ENCODE data around the gene TFF2. TPM values are rescaled to one million over a fixed set of nuclear protein-coding genes. Genes with fewer than 3 reads are reported as not detected.

TFF2 gene
- polyA plus RNA-seq, 1 donor (not counting 4 experiments of a cell fraction or from before 2014, with no cell fraction given) = not detected

GRCh38 chr21:42362700-42363099 lies 11.9 kb upstream of the TFF2 start:
- Histone ChIP-seq H4K20me1 (ENCODE audit: control insufficient read depth, extremely low read depth, insufficient read depth, low read length) (no peaks in the 10 kb centered on the region), H3K79me2 (ENCODE audit: control insufficient read depth, insufficient read depth, low read length) (no peaks in the 10 kb centered on the region), H3K27me3 (ENCODE audit: control insufficient read depth, extremely low read depth, insufficient read depth, low read length) (no peaks in the 10 kb centered on the region), H3K9me1 (ENCODE audit: control insufficient read depth, extremely low read depth, insufficient read depth, low read length) (no peaks in the 10 kb centered on the region), H2AFZ (ENCODE audit: control insufficient read depth, low read length) (no peak overlapping the region), H3K9ac (ENCODE audit: control insufficient read depth, extremely low read depth, insufficient read depth, low read length) (no peak overlapping the region), H3K27ac (ENCODE audit: control insufficient read depth, insufficient read depth, low read length) (no peak overlapping the region), H3K36me3 (ENCODE audit: control insufficient read depth in 2 of 2, extremely low read depth in 1 of 2, insufficient read depth in 2 of 2, low read length in 2 of 2) (no peaks in the 10 kb centered on the region), H3K4me2 (ENCODE audit: control insufficient read depth, extremely low read depth, insufficient read depth, low read depth, low read length) (no peak overlapping the region), H3K9me3 (ENCODE audit: control insufficient read depth, low read depth, low read length) (no peaks in the 10 kb centered on the region), H3K4me1 (ENCODE audit: control insufficient read depth, extremely low read depth, insufficient read depth, low read length) (no peaks in the 10 kb centered on the region), H3K4me3 (ENCODE audit: control insufficient read depth in 2 of 3, extremely low read depth in 1 of 3, insufficient read depth in 2 of 3, low read depth in 1 of 3, low read length in 3 of 3) (no peak overlapping the region)
- no peak for DNase-seq (ENCODE audit: low read depth, low spot score)
- TF ChIP-seq CTCF (optimal IDR thresholded peaks at IDR 0.05 in 1 of 3, IDR thresholded peaks at IDR 0.05 in 1 of 3, conservative IDR thresholded peaks at IDR 0.05 in 1 of 3; ENCODE audit: extremely low read depth in 1 of 3, insufficient read depth in 2 of 3, low read length in 3 of 3) = no peak
- no peak for TF ChIP-seq EZH2 (IDR thresholded peaks at IDR 0.05; ENCODE audit: low read length)
- no peak for FAIRE-seq
- dilution Hi-C loops (cut with MboI; ENCODE audit: extremely low pct_ligation_motif_present, low sequenced_read_pairs) = no loop called here

GRCh38 chr21:42362198-42362597 lies 11.4 kb upstream of the TFF2 start:
- dilution Hi-C loops (cut with MboI; ENCODE audit: extremely low pct_ligation_motif_present, low sequenced_read_pairs) = no loop called here
- Histone ChIP-seq H3K9ac (ENCODE audit: control insufficient read depth, extremely low read depth, insufficient read depth, low read length) (no peak overlapping the region), H3K9me1 (ENCODE audit: control insufficient read depth, extremely low read depth, insufficient read depth, low read length) (no peaks in the 10 kb centered on the region), H3K79me2 (ENCODE audit: control insufficient read depth, insufficient read depth, low read length) (no peaks in the 10 kb centered on the region), H3K9me3 (ENCODE audit: control insufficient read depth, low read depth, low read length) (no peaks in the 10 kb centered on the region), H3K36me3 (ENCODE audit: control insufficient read depth in 2 of 2, extremely low read depth in 1 of 2, insufficient read depth in 2 of 2, low read length in 2 of 2) (no peaks in the 10 kb centered on the region), H3K4me2 (ENCODE audit: control insufficient read depth, extremely low read depth, insufficient read depth, low read depth, low read length) (no peak overlapping the region), H2AFZ (ENCODE audit: control insufficient read depth, low read length) (no peak overlapping the region), H3K27me3 (ENCODE audit: control insufficient read depth, extremely low read depth, insufficient read depth, low read length) (no peaks in the 10 kb centered on the region), H3K4me1 (ENCODE audit: control insufficient read depth, extremely low read depth, insufficient read depth, low read length) (no peaks in the 10 kb centered on the region), H3K4me3 (ENCODE audit: control insufficient read depth in 2 of 3, extremely low read depth in 1 of 3, insufficient read depth in 2 of 3, low read depth in 1 of 3, low read length in 3 of 3) (no peak overlapping the region), H4K20me1 (ENCODE audit: control insufficient read depth, extremely low read depth, insufficient read depth, low read length) (no peaks in the 10 kb centered on the region), H3K27ac (ENCODE audit: control insufficient read depth, insufficient read depth, low read length) (no peak overlapping the region)
- DNase-seq (ENCODE audit: low read depth, low spot score) (no peak), FAIRE-seq (no peak)
- TF ChIP-seq EZH2 (IDR thresholded peaks at IDR 0.05; ENCODE audit: low read length) (no peak), CTCF (optimal IDR thresholded peaks at IDR 0.05 in 1 of 3, IDR thresholded peaks at IDR 0.05 in 1 of 3, conservative IDR thresholded peaks at IDR 0.05 in 1 of 3; ENCODE audit: extremely low read depth in 1 of 3, insufficient read depth in 2 of 3, low read length in 3 of 3) (no peak)

All from keratinocyte (primary cell).